ENCODE results near the gene SQOR.

The SQOR gene

DNA sequence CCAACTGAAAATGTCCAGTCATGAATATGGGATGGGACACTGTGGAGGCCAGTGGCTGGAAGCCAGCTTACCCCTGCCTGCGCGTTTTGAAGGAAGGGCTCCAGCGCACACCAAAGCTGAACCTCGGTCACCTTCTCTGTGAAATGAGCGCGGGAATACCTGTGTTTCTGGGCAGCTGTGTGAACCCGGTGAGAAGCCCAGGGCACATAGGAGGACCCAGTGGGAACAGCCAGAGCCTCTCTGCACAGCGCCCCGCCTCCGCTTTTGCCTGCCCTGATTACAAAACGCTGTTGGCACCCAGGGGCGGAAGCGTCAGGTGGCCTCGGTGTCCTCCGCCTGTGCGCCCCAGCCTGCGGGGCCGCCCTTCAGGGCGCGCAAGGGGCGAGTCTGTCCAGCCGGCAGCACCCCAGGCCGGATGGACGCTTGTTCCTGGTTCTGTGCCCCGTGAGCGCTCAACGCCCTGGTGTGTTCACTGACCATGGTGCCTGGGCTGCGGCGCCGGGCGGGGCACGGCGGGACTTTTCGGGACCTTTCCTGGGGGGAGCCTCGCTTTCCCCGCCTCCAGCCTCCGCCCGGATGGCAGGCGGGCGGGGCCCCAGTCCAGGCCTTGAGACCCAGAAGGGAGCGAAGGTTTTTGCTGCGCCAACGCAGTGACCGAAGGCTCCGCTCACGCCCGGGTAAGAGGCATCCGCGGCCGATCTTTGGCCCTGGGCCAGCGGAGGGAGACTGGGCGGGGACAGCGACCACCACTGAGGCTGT is at the start of gene SQOR:
SQOR (plus strand) TSS at position 598 of the 759 bp plus-strand sequence. CDS start 23,895 bp downstream, outside the sequence.
- FAIRE-seq = no peak
- TF ChIP-seq, protein P1, sequence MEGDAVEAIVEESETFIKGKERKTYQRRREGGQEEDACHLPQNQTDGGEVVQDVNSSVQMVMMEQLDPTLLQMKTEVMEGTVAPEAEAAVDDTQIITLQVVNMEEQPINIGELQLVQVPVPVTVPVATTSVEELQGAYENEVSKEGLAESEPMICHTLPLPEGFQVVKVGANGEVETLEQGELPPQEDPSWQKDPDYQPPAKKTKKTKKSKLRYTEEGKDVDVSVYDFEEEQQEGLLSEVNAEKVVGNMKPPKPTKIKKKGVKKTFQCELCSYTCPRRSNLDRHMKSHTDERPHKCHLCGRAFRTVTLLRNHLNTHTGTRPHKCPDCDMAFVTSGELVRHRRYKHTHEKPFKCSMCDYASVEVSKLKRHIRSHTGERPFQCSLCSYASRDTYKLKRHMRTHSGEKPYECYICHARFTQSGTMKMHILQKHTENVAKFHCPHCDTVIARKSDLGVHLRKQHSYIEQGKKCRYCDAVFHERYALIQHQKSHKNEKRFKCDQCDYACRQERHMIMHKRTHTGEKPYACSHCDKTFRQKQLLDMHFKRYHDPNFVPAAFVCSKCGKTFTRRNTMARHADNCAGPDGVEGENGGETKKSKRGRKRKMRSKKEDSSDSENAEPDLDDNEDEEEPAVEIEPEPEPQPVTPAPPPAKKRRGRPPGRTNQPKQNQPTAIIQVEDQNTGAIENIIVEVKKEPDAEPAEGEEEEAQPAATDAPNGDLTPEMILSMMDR (IDR thresholded peaks at IDR 0.05; ENCODE audit: insufficient read depth, missing control alignments) = no peak
- DNase-seq (ENCODE audit: insufficient read length, low spot score) = no peak

DNA sequence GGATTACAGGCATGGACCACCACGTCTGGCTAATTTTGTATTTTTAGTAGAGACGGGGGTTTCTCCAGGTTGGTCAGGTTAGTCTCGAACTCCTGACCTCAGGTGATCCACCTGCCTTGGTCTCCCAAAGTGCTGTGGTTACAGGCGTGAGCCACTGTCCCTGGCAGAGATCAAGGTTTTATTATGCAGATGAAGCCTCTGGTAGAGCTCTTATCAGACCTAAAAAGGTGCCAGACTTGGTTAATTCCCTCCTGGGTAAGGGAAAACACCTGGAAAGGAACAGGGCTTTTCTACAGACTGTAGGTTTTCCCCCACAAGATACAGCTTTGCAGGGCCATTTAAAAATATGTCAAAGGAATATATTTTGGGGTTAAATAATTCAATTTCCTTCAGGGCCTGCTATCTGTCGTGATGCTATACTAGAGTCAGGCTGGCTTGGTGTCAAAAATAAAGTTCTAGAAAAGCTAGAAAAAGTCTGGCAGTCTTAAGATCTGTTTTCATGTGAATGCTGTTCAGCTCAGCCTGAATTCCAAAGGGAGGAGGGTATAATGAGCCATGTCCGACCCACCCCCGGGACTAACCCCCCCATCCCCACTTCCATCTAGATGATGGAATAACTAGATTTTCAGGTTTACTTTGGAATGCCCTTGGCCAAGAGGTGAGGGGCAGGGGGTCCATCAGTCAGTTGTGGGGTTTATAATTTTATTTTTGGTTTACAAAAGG is 49.6 kb upstream of the SQOR start:
- TF ChIP-seq, protein P1 (IDR thresholded peaks at IDR 0.05; ENCODE audit: insufficient read depth, missing control alignments) = no peak
- DNase-seq (ENCODE audit: insufficient read length, low spot score) (no peak), FAIRE-seq (no peak)

DNA sequence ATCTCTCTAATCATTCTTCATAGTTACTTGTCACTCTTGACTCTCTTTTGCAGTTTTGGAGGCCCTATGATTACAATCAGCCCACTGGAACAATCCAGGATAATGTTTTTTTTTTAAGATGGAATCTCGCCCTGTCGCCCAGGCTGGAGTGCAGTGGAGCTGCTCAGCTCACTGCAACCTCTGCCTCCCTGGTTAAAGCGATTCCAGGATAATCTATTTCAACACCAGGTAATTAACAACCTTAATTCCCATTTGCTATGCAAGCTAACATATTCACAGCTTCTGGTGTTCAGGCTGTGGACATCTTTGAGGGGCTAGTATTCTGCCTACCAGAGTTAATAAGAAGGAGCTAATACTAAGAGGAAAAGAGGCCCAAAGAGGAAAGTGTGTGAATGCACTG is 48.7 kb upstream of the SQOR start:
- no peak for DNase-seq (ENCODE audit: insufficient read length, low spot score)
- TF ChIP-seq, protein P1 (IDR thresholded peaks at IDR 0.05; ENCODE audit: insufficient read depth, missing control alignments) = no peak
- FAIRE-seq = no peak

DNA sequence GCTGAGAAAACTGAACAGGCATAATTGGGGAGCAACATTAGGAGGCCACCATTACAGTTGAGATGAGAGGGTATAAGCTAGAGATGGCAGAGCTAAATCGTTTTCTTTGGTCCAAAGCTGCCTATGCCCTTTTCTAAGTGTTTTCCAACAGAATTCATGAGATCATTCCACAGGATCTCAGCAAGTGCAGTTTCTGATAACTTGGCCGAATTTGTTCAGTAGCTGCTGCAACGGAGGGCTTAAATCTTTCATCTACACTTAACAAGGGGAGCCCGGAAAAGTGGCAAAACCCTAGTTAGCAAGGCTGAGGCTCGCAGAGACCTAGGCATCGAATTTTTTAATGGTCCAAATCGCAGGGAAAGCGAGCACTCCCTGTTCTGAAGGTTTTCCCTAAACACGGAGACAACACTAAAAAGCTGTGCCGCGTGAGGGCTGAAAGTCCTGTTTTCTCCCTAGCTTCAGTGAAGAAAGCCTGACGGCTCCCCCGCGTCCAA is 48.2 kb upstream of the SQOR start:
- DNase-seq (ENCODE audit: insufficient read length, low spot score) (no peak), FAIRE-seq (no peak)
- TF ChIP-seq, protein P1 (IDR thresholded peaks at IDR 0.05; ENCODE audit: insufficient read depth, missing control alignments) = no peak

DNA sequence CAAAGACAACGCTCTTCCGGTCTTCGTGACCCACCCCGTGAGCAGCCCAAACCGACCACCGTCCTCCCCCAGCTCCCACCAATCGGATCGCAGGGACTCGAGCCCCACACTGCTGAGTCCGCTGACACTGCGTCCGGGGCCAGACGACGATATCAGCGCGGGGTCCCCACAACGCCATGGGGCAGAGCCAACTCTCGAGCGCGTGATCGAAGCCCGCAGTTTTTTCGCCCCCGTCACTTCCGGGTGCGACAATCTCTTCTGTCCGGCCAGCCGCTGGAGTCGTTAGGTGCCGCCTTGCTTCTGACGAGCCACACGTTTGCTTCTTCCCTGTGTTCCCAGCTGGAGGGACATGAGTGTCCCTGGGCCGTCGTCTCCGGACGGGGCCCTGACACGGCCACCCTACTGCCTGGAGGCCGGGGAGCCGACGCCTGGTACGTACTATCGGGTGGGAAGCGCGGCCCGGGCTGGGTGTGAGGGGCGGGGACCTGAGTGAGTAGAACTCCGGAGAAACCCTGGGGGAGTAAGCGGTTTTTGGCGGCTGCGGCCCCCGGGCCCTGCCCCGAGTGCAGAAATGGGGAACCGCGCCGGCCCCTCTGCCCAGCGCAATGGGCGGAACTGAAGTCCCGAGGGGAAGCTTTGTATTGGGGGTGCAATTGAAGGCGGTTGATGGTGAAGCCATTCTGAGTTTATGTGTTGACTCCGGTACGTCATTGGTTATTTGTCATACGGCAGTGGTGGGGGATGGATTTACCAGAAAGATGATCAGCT is 47.5 kb upstream of the SQOR start, which contains the start of gene BLOC1S6:
BLOC1S6 (plus strand) TSS at position 285 of the 768 bp plus-strand sequence; CDS start at position 350, 65 bp downstream.
- FAIRE-seq = no peak
- TF ChIP-seq, protein P1 (IDR thresholded peaks at IDR 0.05; ENCODE audit: insufficient read depth, missing control alignments) = no peak
- DNase-seq (ENCODE audit: insufficient read length, low spot score) = peak; percentile 36

DNA sequence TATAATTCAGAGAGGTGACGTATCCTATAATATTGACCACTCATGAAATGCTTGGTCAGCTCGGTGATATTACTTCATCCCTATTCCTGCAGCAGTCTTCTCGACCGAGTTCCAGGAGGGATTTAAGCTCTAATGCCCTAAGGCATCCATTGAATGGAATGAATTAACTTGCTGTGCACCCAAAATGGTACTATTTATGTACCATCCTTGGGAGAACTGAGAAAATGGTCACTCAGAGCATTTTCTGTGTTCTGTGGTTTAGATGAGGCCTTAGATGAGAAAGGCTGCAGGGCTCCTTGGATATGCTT is 47.0 kb upstream of the SQOR start:
- FAIRE-seq = no peak
- TF ChIP-seq, protein P1 (IDR thresholded peaks at IDR 0.05; ENCODE audit: insufficient read depth, missing control alignments) = no peak
- no peak for DNase-seq (ENCODE audit: insufficient read length, low spot score)
